ENCODE measurements around the gene ANO7.

ANO7 gene

DNA sequence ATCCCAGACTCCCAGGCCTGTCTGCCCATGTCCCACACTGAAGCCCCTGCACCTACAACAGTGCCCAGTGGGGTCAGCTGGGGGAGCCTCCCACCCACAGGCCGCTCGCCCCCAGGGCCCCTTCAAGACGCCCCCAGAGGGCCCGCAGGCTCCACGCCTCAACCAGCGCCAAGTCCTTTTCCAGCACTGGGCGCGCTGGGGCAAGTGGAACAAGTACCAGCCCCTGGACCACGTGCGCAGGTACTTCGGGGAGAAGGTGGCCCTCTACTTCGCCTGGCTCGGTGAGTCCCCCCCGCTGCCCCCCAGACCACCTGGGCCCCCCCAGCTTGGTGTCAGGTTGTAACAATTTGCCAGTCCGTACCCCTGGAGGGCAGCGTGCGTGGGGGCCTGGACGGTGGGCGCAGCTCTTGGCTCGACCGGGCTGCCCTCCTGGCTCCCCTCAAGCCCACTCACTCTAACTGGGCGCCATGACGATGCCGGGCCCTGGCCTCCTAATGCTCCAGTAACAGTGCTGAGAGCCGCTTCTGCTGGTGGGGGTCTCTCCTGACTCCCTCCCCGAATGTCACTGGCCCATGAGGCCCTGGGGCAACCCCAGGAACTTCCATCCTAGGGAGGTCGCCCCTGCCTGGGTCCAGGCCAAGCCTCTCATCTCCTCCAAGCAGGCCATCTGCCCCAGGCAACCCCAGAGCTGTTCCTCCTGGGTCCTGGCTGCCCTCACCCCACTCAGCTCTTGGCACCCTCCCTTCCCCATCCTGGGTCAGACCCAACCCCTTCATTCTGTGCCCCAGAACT lies 14.9 kb downstream of the ANO7 start:
- H3K9ac ChIP-seq (ENCODE audit: low read length) = no peak overlapping the region
- H3K36me3 ChIP-seq (ENCODE audit: insufficient read depth, low read length) = no peaks in the 10 kb centered on the region
- H3K4me1 ChIP-seq (ENCODE audit: insufficient read depth, low read length) = no peaks in the 10 kb centered on the region
- H3K27ac ChIP-seq (ENCODE audit: low read depth, low read length) = no peak overlapping the region
- H3K4me3 ChIP-seq (ENCODE audit: low read depth in 1 of 2, low read length in 2 of 2) = no peak overlapping the region
- H3K9me3 ChIP-seq (ENCODE audit: low read length) = no peaks in the 10 kb centered on the region
- no peaks in the 10 kb centered on the region for H3K27me3 ChIP-seq (ENCODE audit: control insufficient read depth in 1 of 2, insufficient read depth in 2 of 2, low read length in 2 of 2)

DNA sequence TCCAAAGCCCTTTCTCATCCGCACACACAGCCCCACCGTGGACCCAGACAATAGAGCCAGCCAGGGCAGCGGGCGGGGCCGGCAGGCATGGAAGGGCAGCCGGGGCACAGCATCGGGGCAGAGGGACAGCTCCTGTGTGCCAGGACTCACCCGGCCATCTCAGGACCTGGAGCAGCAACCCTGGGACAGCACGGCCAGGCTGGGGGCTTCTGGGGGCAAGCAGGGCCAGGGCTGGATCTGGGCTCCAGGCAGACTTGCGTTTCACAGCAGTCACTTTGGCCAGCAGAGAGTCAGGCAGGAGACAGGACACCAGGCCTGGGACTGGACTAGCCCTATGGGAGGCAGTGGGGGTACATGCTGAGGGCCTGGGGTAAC lies 15.5 kb downstream of the ANO7 start:
- H3K4me1 ChIP-seq (ENCODE audit: insufficient read depth, low read length) = no peaks in the 10 kb centered on the region
- H3K9ac ChIP-seq (ENCODE audit: low read length) = no peak overlapping the region
- no peaks in the 10 kb centered on the region for H3K9me3 ChIP-seq (ENCODE audit: low read length)
- H3K27me3 ChIP-seq (ENCODE audit: control insufficient read depth in 1 of 2, insufficient read depth in 2 of 2, low read length in 2 of 2) = no peaks in the 10 kb centered on the region
- H3K27ac ChIP-seq (ENCODE audit: low read depth, low read length) = no peak overlapping the region
- no peak overlapping the region for H3K4me3 ChIP-seq (ENCODE audit: low read depth in 1 of 2, low read length in 2 of 2)
- no peaks in the 10 kb centered on the region for H3K36me3 ChIP-seq (ENCODE audit: insufficient read depth, low read length)

DNA sequence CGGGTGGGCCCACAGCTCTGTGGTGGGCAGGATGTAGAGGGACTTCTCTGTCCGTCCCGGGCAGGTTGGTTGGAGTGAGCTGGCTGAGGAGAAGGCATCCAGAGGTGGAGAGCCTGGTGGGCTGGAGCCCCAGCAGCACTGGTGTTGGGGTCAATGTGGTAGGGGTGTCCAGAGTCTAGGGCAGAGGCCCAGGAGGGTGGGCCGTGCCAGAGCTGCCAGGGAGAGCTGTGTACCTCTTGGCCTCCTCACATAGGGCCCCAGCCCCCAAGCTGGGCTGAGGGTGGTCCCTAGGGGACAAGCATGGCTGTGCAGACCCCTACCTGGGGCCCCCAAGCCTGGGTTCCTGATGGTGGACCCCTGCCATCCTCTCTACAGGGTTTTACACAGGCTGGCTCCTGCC lies 16.0 kb downstream of the ANO7 start:
- no peak overlapping the region for H3K9ac ChIP-seq (ENCODE audit: low read length)
- H3K4me1 ChIP-seq (ENCODE audit: insufficient read depth, low read length) = no peaks in the 10 kb centered on the region
- no peak overlapping the region for H3K27ac ChIP-seq (ENCODE audit: low read depth, low read length)
- H3K27me3 ChIP-seq (ENCODE audit: control insufficient read depth in 1 of 2, insufficient read depth in 2 of 2, low read length in 2 of 2) = no peaks in the 10 kb centered on the region
- no peak overlapping the region for H3K4me3 ChIP-seq (ENCODE audit: low read depth in 1 of 2, low read length in 2 of 2)
- H3K36me3 ChIP-seq (ENCODE audit: insufficient read depth, low read length) = no peaks in the 10 kb centered on the region
- no peaks in the 10 kb centered on the region for H3K9me3 ChIP-seq (ENCODE audit: low read length)

DNA sequence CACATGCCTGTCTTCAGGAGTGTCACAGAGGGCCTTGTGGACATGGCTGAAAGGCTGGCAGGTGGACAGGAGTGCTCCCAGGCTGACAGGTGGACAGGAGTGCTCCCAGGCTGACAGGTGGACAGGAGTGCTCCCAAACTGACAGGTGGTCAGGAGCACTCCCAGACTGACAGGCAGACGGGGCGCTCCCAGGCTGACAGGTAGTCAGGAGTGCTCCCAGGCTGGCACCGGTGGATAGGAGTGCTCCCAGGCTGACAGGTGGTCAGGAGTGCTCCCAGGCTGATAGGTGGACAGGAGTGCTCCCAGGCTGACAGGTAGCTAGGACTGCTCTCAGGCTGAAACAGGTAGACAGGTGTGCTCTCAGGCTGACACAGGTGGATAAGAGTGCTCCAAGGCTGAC lies 16.6 kb downstream of the ANO7 start:
- H3K27me3 ChIP-seq (ENCODE audit: control insufficient read depth in 1 of 2, insufficient read depth in 2 of 2, low read length in 2 of 2) = no peaks in the 10 kb centered on the region
- no peak overlapping the region for H3K9ac ChIP-seq (ENCODE audit: low read length)
- no peaks in the 10 kb centered on the region for H3K4me1 ChIP-seq (ENCODE audit: insufficient read depth, low read length)
- no peaks in the 10 kb centered on the region for H3K36me3 ChIP-seq (ENCODE audit: insufficient read depth, low read length)
- no peak overlapping the region for H3K4me3 ChIP-seq (ENCODE audit: low read depth in 1 of 2, low read length in 2 of 2)
- H3K9me3 ChIP-seq (ENCODE audit: low read length) = no peaks in the 10 kb centered on the region
- no peak overlapping the region for H3K27ac ChIP-seq (ENCODE audit: low read depth, low read length)

DNA sequence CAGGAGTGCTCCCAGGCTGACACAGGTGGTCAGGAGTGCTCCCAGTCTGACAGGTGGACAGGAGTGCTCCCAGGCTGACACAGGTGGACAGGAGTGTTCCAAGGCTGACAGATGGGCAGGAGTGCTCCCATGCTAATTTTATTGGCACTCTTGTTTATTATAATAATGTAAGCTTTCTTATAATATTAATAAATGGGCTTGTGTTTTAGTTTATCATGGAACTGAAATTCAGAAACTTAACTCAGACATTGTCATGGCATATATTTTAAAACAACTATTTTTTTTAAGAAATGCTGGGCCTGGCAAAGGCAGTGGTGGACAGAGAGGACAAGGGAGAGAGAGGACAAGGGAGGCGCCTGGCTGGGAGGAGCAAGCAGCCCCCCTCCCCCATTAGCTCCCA lies 18.7 kb downstream of the ANO7 start:
- H3K9ac ChIP-seq (ENCODE audit: low read length) = no peak overlapping the region
- H3K4me3 ChIP-seq (ENCODE audit: low read depth in 1 of 2, low read length in 2 of 2) = no peak overlapping the region
- no peaks in the 10 kb centered on the region for H3K4me1 ChIP-seq (ENCODE audit: insufficient read depth, low read length)
- no peaks in the 10 kb centered on the region for H3K27me3 ChIP-seq (ENCODE audit: control insufficient read depth in 1 of 2, insufficient read depth in 2 of 2, low read length in 2 of 2)
- H3K36me3 ChIP-seq (ENCODE audit: insufficient read depth, low read length) = no peaks in the 10 kb centered on the region
- no peaks in the 10 kb centered on the region for H3K9me3 ChIP-seq (ENCODE audit: low read length)
- no peak overlapping the region for H3K27ac ChIP-seq (ENCODE audit: low read depth, low read length)

DNA sequence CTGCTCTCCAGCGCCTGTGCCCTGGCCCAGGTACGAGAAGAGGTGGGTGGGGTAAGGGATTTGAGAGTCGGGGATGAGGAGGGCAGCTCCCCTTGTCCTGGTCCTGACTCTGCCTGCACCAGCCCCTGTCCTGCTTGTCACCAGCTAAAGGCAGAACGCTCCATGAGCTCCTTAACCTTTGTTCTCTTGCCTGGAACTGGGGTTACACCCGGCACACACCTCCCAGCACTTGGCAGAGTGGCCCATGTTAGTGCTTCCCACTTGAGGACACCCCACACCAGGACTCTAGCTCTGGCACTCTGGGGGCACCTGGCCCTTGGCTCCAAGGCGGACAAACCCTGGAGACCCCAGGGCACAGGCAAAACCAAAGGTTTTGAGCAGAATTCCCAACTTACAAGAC lies 19.2 kb downstream of the ANO7 start:
- Histone ChIP-seq H3K36me3 (ENCODE audit: insufficient read depth, low read length) (no peaks in the 10 kb centered on the region), H3K27ac (ENCODE audit: low read depth, low read length) (no peak overlapping the region), H3K4me3 (ENCODE audit: low read depth in 1 of 2, low read length in 2 of 2) (no peak overlapping the region), H3K9me3 (ENCODE audit: low read length) (no peaks in the 10 kb centered on the region), H3K9ac (ENCODE audit: low read length) (no peak overlapping the region), H3K4me1 (ENCODE audit: insufficient read depth, low read length) (no peaks in the 10 kb centered on the region), H3K27me3 (ENCODE audit: control insufficient read depth in 1 of 2, insufficient read depth in 2 of 2, low read length in 2 of 2) (no peaks in the 10 kb centered on the region)

DNA sequence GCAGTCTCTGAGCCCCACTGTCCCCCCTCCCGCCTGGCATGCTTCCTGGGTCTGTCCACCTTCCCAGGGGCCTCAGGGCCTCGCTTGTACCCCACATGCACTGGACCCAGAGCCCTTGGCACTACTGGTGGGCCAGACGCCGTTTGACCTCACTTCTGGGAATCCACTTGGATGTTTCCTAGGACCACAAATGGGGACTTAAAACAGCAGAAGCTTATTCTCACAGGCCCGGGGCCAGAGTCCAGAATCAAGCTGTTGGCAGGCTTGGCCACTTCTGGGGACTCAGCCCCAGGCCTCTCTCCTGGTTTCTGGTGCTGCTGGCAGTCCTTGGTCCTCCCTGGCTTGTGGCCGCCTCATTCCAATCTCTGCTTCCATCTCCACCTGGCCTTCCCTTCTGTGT lies 19.6 kb downstream of the ANO7 start:
- Histone ChIP-seq H3K4me1 (ENCODE audit: insufficient read depth, low read length) (no peaks in the 10 kb centered on the region), H3K9me3 (ENCODE audit: low read length) (no peaks in the 10 kb centered on the region), H3K4me3 (ENCODE audit: low read depth in 1 of 2, low read length in 2 of 2) (no peak overlapping the region), H3K9ac (ENCODE audit: low read length) (no peak overlapping the region), H3K27ac (ENCODE audit: low read depth, low read length) (no peak overlapping the region), H3K36me3 (ENCODE audit: insufficient read depth, low read length) (no peaks in the 10 kb centered on the region), H3K27me3 (ENCODE audit: control insufficient read depth in 1 of 2, insufficient read depth in 2 of 2, low read length in 2 of 2) (no peaks in the 10 kb centered on the region)

DNA sequence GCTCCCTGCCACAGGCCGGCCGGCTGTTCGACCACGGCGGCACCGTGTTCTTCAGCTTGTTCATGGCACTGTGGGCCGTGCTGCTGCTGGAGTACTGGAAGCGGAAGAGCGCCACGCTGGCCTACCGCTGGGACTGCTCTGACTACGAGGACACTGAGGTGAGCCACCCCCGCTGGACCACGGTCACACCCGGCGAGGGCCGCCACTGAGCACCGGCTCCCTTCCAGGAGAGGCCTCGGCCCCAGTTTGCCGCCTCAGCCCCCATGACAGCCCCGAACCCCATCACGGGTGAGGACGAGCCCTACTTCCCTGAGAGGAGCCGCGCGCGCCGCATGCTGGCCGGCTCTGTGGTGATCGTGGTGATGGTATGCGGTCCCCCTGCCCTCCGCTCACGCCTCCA lies 20.8 kb downstream of the ANO7 start:
- H3K4me1 ChIP-seq (ENCODE audit: insufficient read depth, low read length) = no peaks in the 10 kb centered on the region
- no peak overlapping the region for H3K9ac ChIP-seq (ENCODE audit: low read length)
- H3K9me3 ChIP-seq (ENCODE audit: low read length) = no peaks in the 10 kb centered on the region
- H3K27ac ChIP-seq (ENCODE audit: low read depth, low read length) = no peak overlapping the region
- no peak overlapping the region for H3K4me3 ChIP-seq (ENCODE audit: low read depth in 1 of 2, low read length in 2 of 2)
- no peaks in the 10 kb centered on the region for H3K27me3 ChIP-seq (ENCODE audit: control insufficient read depth in 1 of 2, insufficient read depth in 2 of 2, low read length in 2 of 2)
- no peaks in the 10 kb centered on the region for H3K36me3 ChIP-seq (ENCODE audit: insufficient read depth, low read length)

DNA sequence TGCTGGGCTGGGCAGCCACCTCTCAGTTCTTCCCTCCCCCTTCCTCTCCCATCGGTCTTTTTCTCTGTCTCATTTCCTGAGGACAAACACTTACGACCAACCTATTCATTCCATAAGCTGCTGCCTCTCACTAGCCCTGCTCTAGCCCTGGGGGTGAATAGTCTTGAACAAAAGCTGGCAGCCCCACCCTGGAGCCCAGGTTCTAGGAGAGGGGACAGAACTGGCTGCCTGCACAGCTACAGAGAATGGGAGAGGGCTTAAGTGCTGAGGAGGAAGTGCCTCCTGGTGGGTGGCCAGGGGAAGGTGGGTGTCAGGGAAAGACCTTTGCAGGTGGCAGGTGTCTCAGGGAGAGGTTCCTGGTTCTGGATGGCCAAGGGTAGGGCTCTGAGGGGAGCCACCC lies 22.8 kb downstream of the ANO7 start:
- Histone ChIP-seq H3K36me3 (ENCODE audit: insufficient read depth, low read length) (no peaks in the 10 kb centered on the region), H3K4me3 (ENCODE audit: low read depth in 1 of 2, low read length in 2 of 2) (no peak overlapping the region), H3K27me3 (ENCODE audit: control insufficient read depth in 1 of 2, insufficient read depth in 2 of 2, low read length in 2 of 2) (no peaks in the 10 kb centered on the region), H3K4me1 (ENCODE audit: insufficient read depth, low read length) (no peaks in the 10 kb centered on the region), H3K9me3 (ENCODE audit: low read length) (no peaks in the 10 kb centered on the region), H3K27ac (ENCODE audit: low read depth, low read length) (no peak overlapping the region), H3K9ac (ENCODE audit: low read length) (no peak overlapping the region)

DNA sequence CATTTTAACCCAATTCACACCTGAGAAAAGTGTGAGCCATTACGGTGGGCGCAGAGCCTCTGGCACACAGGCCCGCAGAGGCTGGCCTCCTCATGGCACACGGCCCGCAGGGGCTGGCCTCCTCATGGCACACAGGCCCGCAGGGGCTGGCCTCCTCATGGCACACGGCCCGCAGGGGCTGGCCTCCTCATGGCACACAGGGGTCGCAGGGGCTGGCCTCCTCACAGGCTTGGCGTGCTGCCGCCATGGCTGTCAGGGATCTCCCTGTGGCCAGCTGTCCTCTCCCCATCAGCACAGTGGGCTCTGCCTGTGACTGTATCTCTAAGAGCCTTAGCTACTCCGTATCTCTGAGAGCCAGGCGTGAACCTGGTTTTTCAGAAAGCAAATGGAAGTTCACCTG lies 24.6 kb downstream of the ANO7 start:
- H3K27ac ChIP-seq (ENCODE audit: low read depth, low read length) = no peak overlapping the region
- H3K4me1 ChIP-seq (ENCODE audit: insufficient read depth, low read length) = no peaks in the 10 kb centered on the region
- H3K9ac ChIP-seq (ENCODE audit: low read length) = no peak overlapping the region
- H3K4me3 ChIP-seq (ENCODE audit: low read depth in 1 of 2, low read length in 2 of 2) = no peak overlapping the region
- no peaks in the 10 kb centered on the region for H3K9me3 ChIP-seq (ENCODE audit: low read length)
- no peaks in the 10 kb centered on the region for H3K27me3 ChIP-seq (ENCODE audit: control insufficient read depth in 1 of 2, insufficient read depth in 2 of 2, low read length in 2 of 2)
- no peaks in the 10 kb centered on the region for H3K36me3 ChIP-seq (ENCODE audit: insufficient read depth, low read length)

DNA sequence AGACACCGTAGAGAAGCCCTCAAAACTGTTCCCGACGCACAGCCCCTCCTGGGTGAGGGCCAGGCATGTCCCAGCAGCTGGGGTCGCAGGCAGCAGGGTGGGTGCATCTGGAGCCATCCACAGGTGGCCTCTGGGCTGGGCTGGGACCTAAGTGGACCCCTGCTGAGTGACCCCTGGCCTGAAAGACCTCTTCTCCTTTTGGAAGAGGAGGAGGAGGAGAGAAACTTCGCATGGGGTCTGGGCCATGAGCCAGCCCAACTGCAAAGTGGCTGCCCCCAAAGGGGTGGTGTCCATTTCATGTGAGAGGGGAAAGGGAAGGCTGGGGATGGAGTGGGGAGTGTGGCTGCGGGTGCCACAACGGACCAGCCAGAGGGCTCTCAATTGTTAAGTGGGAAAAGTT lies 25.1 kb downstream of the ANO7 start:
- H3K27ac ChIP-seq (ENCODE audit: low read depth, low read length) = no peak overlapping the region
- no peaks in the 10 kb centered on the region for H3K36me3 ChIP-seq (ENCODE audit: insufficient read depth, low read length)
- H3K9ac ChIP-seq (ENCODE audit: low read length) = no peak overlapping the region
- H3K4me1 ChIP-seq (ENCODE audit: insufficient read depth, low read length) = no peaks in the 10 kb centered on the region
- H3K4me3 ChIP-seq (ENCODE audit: low read depth in 1 of 2, low read length in 2 of 2) = no peak overlapping the region
- H3K27me3 ChIP-seq (ENCODE audit: control insufficient read depth in 1 of 2, insufficient read depth in 2 of 2, low read length in 2 of 2) = no peaks in the 10 kb centered on the region
- no peaks in the 10 kb centered on the region for H3K9me3 ChIP-seq (ENCODE audit: low read length)

DNA sequence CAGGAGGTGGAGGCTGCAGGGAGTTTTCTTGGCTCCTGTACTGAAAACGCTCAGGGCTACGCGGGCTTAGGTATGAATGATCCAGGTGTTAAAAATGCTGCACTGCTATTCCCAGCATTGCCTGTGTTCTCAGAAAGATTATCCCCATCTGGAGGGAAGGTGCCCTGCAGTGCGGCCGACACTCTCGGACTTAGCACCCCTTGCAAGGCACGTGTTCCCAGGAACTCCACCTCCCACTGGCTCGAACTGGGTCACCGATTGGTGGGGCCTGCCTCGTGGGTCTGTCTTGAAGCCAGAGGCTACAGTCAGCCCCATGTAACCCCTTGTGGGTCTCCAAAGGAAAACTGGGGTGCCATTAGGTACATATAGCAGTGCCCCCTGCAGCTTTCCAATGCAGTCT lies 25.7 kb downstream of the ANO7 start:
- H3K4me3 ChIP-seq (ENCODE audit: low read depth in 1 of 2, low read length in 2 of 2) = no peak overlapping the region
- no peaks in the 10 kb centered on the region for H3K9me3 ChIP-seq (ENCODE audit: low read length)
- no peaks in the 10 kb centered on the region for H3K36me3 ChIP-seq (ENCODE audit: insufficient read depth, low read length)
- H3K4me1 ChIP-seq (ENCODE audit: insufficient read depth, low read length) = peaks cover 3% of the 10 kb centered on the region
- no peaks in the 10 kb centered on the region for H3K27me3 ChIP-seq (ENCODE audit: control insufficient read depth in 1 of 2, insufficient read depth in 2 of 2, low read length in 2 of 2)
- H3K9ac ChIP-seq (ENCODE audit: low read length) = no peak overlapping the region
- no peak overlapping the region for H3K27ac ChIP-seq (ENCODE audit: low read depth, low read length)

Data from muscle layer of colon (tissue), 2 donors.